HEK293 (cell line): Measurements from ENCODE around the gene XPO4.

Source experiments
- CTCF ChIA-PET: fragments of 350-600 bp; formaldehyde crosslinking; extraction: SDS; loops from one replicate; lab custom pipeline; 2021; ENCODE audit warnings: antibody characterized with exemption; lab: Yijun Ruan, JAX
- POLR2A ChIA-PET: fragments of 300-600 bp; formaldehyde crosslinking; extraction: SDS; loops from one replicate; lab custom pipeline; 2020; ENCODE audit warnings: antibody characterized with exemption, inconsistent platforms; lab: Yijun Ruan, JAX
- H3K27ac ChIP-seq: fragments of 200-500 bp; sonication (Bioruptor generic); 2 replicates; pipeline ENCODE4 v1.5.1; 2014; ENCODE audit warnings: low read depth, low read length, control low read depth, inconsistent platforms; ENCODE audit errors: extremely low read depth
- H3K36me3 ChIP-seq, 2 experiments: fragments of 200-500 bp in 1 of 2; sonication (Bioruptor generic) in 1 of 2; 1 replicate in 1 of 2; 2 replicates in 1 of 2; pipeline ENCODE4 v1.5.1; 2014 to 2017; ENCODE audit warnings: inconsistent platforms in 2 of 2, low read length in 2 of 2; ENCODE audit not compliant: control insufficient read depth in 2 of 2, insufficient read depth in 1 of 2
- H3K4me1 ChIP-seq: fragments of 200-500 bp; sonication (Bioruptor generic); 2 replicates; pipeline ENCODE4 v1.5.1; 2014; ENCODE audit warnings: mild to moderate bottlenecking, low read length, inconsistent platforms; ENCODE audit not compliant: control insufficient read depth, insufficient read depth
- H3K4me3 ChIP-seq: 2 replicates; pipeline ENCODE4 v1.5.1; 2011; ENCODE audit warnings: low read depth, mild to moderate bottlenecking, control low read depth, low read length, moderate library complexity
- H3K9me3 ChIP-seq: fragments of 200-500 bp; sonication (Bioruptor generic); 2 replicates; pipeline ENCODE4 v1.5.1; 2014; ENCODE audit warnings: low read depth, low read length, inconsistent platforms; ENCODE audit not compliant: control insufficient read depth, insufficient read depth
- SETDB1 ChIP-seq: IDR thresholded peaks from one replicate; pipeline ENCODE4 v1.6.1; 2017; ENCODE audit warnings: mild to moderate bottlenecking, low read length, moderate library complexity, mixed read lengths; ENCODE audit not compliant: insufficient read length
- TCF7L2 ChIP-seq: IDR thresholded peaks from 2 replicates; pipeline ENCODE4 v1.6.1; 2011; ENCODE audit warnings: low read depth, mild to moderate bottlenecking, inconsistent platforms, low read length, moderate library complexity, borderline replicate concordance
- ZBTB1 ChIP-seq: fragments of 450-650 bp; formaldehyde crosslinking; IDR thresholded peaks from 2 replicates; pipeline ENCODE4 v1.5.1; 2016; ENCODE audit warnings: missing biosample characterization, missing genetic modification characterization
- ZNF121 ChIP-seq: fragments of 450-650 bp; formaldehyde crosslinking; IDR thresholded peaks from 2 replicates; pipeline ENCODE4 v1.5.1; 2016; ENCODE audit warnings: missing biosample characterization, missing genetic modification characterization
- ZNF133 ChIP-seq: fragments of 450-650 bp; formaldehyde crosslinking; IDR thresholded peaks from 2 replicates; pipeline ENCODE4 v1.5.1; 2016; ENCODE audit warnings: missing biosample characterization, missing genetic modification characterization
- ZNF157 ChIP-seq: fragments of 450-650 bp; formaldehyde crosslinking; IDR thresholded peaks from 2 replicates; pipeline ENCODE4 v1.5.1; 2016; ENCODE audit warnings: missing biosample characterization, missing genetic modification characterization
- ZNF175 ChIP-seq: fragments of 450-650 bp; formaldehyde crosslinking; IDR thresholded peaks from 2 replicates; pipeline ENCODE4 v1.5.1; 2016; ENCODE audit warnings: missing biosample characterization, missing genetic modification characterization
- ZNF19 ChIP-seq: fragments of 450-650 bp; formaldehyde crosslinking; IDR thresholded peaks from 2 replicates; pipeline ENCODE4; 2016; ENCODE audit warnings: missing biosample characterization, missing genetic modification characterization, low read depth
- ZNF23 ChIP-seq: fragments of 450-650 bp; formaldehyde crosslinking; IDR thresholded peaks from 2 replicates; pipeline ENCODE4 v1.5.1; 2016; ENCODE audit warnings: missing biosample characterization, missing genetic modification characterization, borderline replicate concordance
- ZNF274 ChIP-seq, 2 experiments: fragments of 200-500 bp in 1 of 2; fragments of 450-650 bp in 1 of 2; sonication (Bioruptor generic) in 1 of 2; formaldehyde crosslinking in 1 of 2; IDR thresholded peaks; 2 replicates each; pipeline versions ENCODE4 v1.5.1 to v1.6.1; 2014 to 2016; ENCODE audit warnings: borderline replicate concordance in 1 of 2, inconsistent platforms in 1 of 2, low read length in 1 of 2, missing biosample characterization in 1 of 2, missing genetic modification characterization in 1 of 2
- ZNF292 ChIP-seq: fragments of 450-650 bp; formaldehyde crosslinking; IDR thresholded peaks from 2 replicates; pipeline ENCODE4 v1.5.1; 2016; ENCODE audit warnings: low read depth, missing biosample characterization, missing genetic modification characterization, borderline replicate concordance
- ZNF335 ChIP-seq: fragments of 450-650 bp; formaldehyde crosslinking; conservative IDR thresholded peaks from 2 replicates; pipeline ENCODE4 v1.5.1; 2016; ENCODE audit warnings: missing biosample characterization, missing genetic modification characterization
- ZNF561 ChIP-seq: fragments of 450-650 bp; IDR thresholded peaks from 2 replicates; pipeline ENCODE4 v1.5.1; 2018; ENCODE audit warnings: missing biosample characterization, missing genetic modification characterization, borderline replicate concordance
- ZNF621 ChIP-seq: fragments of 450-650 bp; formaldehyde crosslinking; IDR thresholded peaks from 2 replicates; pipeline ENCODE4 v1.5.1; 2017; ENCODE audit warnings: missing biosample characterization, missing genetic modification characterization
- ZSCAN16 ChIP-seq: fragments of 450-650 bp; formaldehyde crosslinking; IDR thresholded peaks from 2 replicates; pipeline ENCODE4 v1.5.1; 2016; ENCODE audit warnings: missing biosample characterization, missing genetic modification characterization
- ZSCAN23 ChIP-seq: fragments of 450-650 bp; formaldehyde crosslinking; IDR thresholded peaks from 2 replicates; pipeline ENCODE4 v1.5.1; 2016; ENCODE audit warnings: missing biosample characterization, missing genetic modification characterization
- ZXDB ChIP-seq: fragments of 450-650 bp; formaldehyde crosslinking; IDR thresholded peaks from 2 replicates; pipeline ENCODE4 v1.5.1; 2016; ENCODE audit warnings: missing biosample characterization, missing genetic modification characterization
- TF ChIP-seq, protein P1 (sequence below): fragments of 450-650 bp; formaldehyde crosslinking; IDR thresholded peaks from 2 replicates; pipeline ENCODE4 v1.5.1; 2016; ENCODE audit warnings: missing biosample characterization, missing genetic modification characterization
- TF ChIP-seq, protein P2 (sequence below): sonication (generic); formaldehyde crosslinking; IDR thresholded peaks from 2 replicates; pipeline ENCODE4 v1.8.1; 2022; ENCODE audit warnings: mild to moderate bottlenecking, moderate library complexity, missing genetic modification reagents
- TF ChIP-seq, protein P3 (sequence below): fragments of 450-650 bp; formaldehyde crosslinking; IDR thresholded peaks from 2 replicates; pipeline ENCODE4 v1.5.1; 2016; ENCODE audit warnings: missing biosample characterization, missing genetic modification characterization, low read depth
- TF ChIP-seq, protein P4 (sequence below): fragments of 450-650 bp; formaldehyde crosslinking; IDR thresholded peaks from 2 replicates; pipeline ENCODE4 v1.5.1; 2016; ENCODE audit warnings: missing biosample characterization, missing genetic modification characterization, low read depth
- TF ChIP-seq, protein P5 (sequence below): fragments of 450-650 bp; formaldehyde crosslinking; IDR thresholded peaks from 2 replicates; pipeline ENCODE4 v1.5.1; 2016; ENCODE audit warnings: missing biosample characterization, missing genetic modification characterization

XPO4 gene

DNA sequence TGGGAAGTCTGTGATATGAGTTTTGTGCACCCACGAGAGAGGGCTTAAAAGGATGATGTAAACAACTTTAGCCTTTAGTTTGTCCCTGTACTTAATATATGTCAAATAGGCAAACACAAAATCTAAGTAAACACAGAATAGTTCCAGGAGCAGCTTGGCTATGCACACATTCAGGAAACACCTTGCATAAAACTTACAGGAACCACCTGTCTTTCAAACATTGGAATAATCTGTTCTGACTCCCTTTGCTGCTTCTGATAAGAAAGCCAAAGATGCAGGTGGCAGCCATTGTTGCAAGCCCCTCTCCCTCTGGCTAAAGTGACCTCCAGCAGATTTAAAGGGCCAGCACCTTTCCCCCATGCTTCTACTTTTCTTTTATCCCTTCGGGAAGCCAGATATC lies 133.5 kb downstream of the XPO4 start:
- H3K4me1 ChIP-seq = no peaks in the 10 kb centered on the region
- H3K36me3 ChIP-seq = peaks cover 0 to 19% of the 10 kb centered on the region in 2 experiments; a peak in 1 of 3 replicates
- H3K4me3 ChIP-seq = no peak overlapping the region
- TF ChIP-seq, protein P1, sequence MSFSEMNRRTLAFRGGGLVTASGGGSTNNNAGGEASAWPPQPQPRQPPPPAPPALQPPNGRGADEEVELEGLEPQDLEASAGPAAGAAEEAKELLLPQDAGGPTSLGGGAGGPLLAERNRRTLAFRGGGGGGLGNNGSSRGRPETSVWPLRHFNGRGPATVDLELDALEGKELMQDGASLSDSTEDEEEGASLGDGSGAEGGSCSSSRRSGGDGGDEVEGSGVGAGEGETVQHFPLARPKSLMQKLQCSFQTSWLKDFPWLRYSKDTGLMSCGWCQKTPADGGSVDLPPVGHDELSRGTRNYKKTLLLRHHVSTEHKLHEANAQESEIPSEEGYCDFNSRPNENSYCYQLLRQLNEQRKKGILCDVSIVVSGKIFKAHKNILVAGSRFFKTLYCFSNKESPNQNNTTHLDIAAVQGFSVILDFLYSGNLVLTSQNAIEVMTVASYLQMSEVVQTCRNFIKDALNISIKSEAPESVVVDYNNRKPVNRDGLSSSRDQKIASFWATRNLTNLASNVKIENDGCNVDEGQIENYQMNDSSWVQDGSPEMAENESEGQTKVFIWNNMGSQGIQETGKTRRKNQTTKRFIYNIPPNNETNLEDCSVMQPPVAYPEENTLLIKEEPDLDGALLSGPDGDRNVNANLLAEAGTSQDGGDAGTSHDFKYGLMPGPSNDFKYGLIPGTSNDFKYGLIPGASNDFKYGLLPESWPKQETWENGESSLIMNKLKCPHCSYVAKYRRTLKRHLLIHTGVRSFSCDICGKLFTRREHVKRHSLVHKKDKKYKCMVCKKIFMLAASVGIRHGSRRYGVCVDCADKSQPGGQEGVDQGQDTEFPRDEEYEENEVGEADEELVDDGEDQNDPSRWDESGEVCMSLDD (tag by site-specific recombination) = no peak
- no peak for TF ChIP-seq ZNF292
- TF ChIP-seq, protein P2, sequence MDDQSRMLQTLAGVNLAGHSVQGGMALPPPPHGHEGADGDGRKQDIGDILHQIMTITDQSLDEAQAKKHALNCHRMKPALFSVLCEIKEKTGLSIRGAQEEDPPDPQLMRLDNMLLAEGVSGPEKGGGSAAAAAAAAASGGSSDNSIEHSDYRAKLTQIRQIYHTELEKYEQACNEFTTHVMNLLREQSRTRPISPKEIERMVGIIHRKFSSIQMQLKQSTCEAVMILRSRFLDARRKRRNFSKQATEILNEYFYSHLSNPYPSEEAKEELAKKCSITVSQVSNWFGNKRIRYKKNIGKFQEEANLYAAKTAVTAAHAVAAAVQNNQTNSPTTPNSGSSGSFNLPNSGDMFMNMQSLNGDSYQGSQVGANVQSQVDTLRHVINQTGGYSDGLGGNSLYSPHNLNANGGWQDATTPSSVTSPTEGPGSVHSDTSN = no peak
- no peak for TF ChIP-seq ZSCAN23 (tag by site-specific recombination)
- no peak for TF ChIP-seq ZNF157 (tag by site-specific recombination)
- TF ChIP-seq ZNF335 (tag by site-specific recombination) = no peak
- TF ChIP-seq, protein P3, sequence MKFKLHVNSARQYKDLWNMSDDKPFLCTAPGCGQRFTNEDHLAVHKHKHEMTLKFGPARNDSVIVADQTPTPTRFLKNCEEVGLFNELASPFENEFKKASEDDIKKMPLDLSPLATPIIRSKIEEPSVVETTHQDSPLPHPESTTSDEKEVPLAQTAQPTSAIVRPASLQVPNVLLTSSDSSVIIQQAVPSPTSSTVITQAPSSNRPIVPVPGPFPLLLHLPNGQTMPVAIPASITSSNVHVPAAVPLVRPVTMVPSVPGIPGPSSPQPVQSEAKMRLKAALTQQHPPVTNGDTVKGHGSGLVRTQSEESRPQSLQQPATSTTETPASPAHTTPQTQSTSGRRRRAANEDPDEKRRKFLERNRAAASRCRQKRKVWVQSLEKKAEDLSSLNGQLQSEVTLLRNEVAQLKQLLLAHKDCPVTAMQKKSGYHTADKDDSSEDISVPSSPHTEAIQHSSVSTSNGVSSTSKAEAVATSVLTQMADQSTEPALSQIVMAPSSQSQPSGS (tag by site-specific recombination) = no peak
- TF ChIP-seq ZXDB (tag by site-specific recombination) = no peak
- CTCF ChIA-PET = no interaction called here
- POLR2A ChIA-PET = no interaction called here
- no peaks in the 10 kb centered on the region for H3K9me3 ChIP-seq
- H3K27ac ChIP-seq = no peak overlapping the region

DNA sequence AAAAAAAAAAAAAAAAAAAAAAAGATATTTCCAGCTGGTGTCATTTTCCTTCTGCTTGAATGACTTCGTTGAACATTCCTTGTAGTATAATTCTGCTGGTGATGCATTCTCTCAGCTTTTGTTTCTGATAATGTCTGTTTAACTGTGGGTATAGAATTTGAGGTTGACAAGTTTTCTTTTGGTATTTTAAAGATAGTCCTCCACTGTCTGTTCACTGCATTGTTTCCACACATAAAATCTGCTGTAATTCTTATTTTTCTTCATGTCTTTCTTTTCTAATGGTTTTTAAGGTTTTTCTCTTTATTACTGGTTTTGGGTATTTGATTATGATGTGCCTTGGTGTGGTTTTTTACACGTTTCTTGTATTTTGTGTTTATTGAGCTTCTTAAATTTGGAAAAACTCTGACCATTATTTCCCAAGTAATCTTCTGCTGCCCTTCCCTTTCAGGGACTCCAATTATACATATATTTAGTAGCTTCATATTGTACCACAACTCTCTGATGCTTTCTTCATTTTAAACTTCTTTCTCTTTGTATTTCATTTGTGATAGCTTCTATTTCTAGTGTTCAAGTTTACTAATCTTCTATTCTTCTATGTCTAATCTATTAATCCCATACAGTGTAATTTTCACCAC lies 135.1 kb downstream of the XPO4 start:
- POLR2A ChIA-PET = no interaction called here
- Histone ChIP-seq H3K36me3 (peaks cover 0 to 19% of the 10 kb centered on the region in 2 experiments; a peak in 1 of 3 replicates), H3K4me3 (no peak overlapping the region), H3K27ac (no peak overlapping the region)
- peak; percentile 91 for TF ChIP-seq SETDB1
- TF ChIP-seq ZNF121 (tag by site-specific recombination) = no peak
- TF ChIP-seq ZNF133 = peak; percentile 87
- TF ChIP-seq, all 188 proteins: peak for 2
- Histone ChIP-seq H3K9me3 (no peaks in the 10 kb centered on the region), H3K4me1 (no peaks in the 10 kb centered on the region)
- CTCF ChIA-PET = interaction anchor here (0.9 kb wide), 1 partner anchor 51 kb away, joined by 4 read pairs; no protein-coding TSS in a partner anchor

DNA sequence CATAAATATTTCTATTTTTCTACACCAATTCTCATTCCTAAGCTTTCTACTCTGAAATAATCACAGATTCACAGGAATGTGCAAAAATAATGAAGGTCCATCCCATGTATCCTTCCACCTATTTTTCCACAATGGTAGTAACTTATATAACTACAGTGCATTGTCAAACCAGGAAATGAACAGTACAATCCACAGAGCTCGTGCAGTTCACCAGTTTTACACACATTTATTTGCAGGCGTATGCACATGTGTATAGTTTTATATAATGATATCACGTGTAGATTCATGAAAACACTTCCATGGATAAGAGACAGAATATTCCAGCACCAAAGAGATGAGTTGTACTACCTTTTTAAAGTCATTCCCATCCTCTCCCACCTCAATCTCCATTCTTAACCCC lies 141.7 kb downstream of the XPO4 start:
- H3K27ac ChIP-seq = no peak overlapping the region
- H3K9me3 ChIP-seq = no peaks in the 10 kb centered on the region
- no peak overlapping the region for H3K4me3 ChIP-seq
- H3K36me3 ChIP-seq = peaks cover 0 to 9% of the 10 kb centered on the region in 2 experiments; a peak in 1 of 3 replicates
- ChIA-PET POLR2A (no interaction called here), CTCF (no interaction called here)
- no peaks in the 10 kb centered on the region for H3K4me1 ChIP-seq
- no peak for TF ChIP-seq ZSCAN16 (tag by site-specific recombination)
- TF ChIP-seq TCF7L2 = no peak
- no peak for TF ChIP-seq ZNF621 (tag by site-specific recombination)
- TF ChIP-seq, protein P4, sequence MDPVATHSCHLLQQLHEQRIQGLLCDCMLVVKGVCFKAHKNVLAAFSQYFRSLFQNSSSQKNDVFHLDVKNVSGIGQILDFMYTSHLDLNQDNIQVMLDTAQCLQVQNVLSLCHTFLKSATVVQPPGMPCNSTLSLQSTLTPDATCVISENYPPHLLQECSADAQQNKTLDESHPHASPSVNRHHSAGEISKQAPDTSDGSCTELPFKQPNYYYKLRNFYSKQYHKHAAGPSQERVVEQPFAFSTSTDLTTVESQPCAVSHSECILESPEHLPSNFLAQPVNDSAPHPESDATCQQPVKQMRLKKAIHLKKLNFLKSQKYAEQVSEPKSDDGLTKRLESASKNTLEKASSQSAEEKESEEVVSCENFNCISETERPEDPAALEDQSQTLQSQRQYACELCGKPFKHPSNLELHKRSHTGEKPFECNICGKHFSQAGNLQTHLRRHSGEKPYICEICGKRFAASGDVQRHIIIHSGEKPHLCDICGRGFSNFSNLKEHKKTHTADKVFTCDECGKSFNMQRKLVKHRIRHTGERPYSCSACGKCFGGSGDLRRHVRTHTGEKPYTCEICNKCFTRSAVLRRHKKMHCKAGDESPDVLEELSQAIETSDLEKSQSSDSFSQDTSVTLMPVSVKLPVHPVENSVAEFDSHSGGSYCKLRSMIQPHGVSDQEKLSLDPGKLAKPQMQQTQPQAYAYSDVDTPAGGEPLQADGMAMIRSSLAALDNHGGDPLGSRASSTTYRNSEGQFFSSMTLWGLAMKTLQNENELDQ = no peak
- no peak for TF ChIP-seq ZNF133
- TF ChIP-seq ZNF561 (tag by site-specific recombination) = no peak
- no peak for TF ChIP-seq ZNF19 (tag by site-specific recombination)
- TF ChIP-seq ZBTB1 = no peak
- no peak for TF ChIP-seq SETDB1
- TF ChIP-seq ZNF175 (tag by site-specific recombination) = no peak
- TF ChIP-seq ZNF274 (IDR thresholded peaks at IDR 0.05; ENCODE audit: low read length) = no peak
- no peak for TF ChIP-seq ZNF274 (tag by site-specific recombination; IDR thresholded peaks at IDR 0.05; ENCODE audit: borderline replicate concordance)
- TF ChIP-seq ZNF23 (tag by site-specific recombination) = no peak
- TF ChIP-seq, protein P5, sequence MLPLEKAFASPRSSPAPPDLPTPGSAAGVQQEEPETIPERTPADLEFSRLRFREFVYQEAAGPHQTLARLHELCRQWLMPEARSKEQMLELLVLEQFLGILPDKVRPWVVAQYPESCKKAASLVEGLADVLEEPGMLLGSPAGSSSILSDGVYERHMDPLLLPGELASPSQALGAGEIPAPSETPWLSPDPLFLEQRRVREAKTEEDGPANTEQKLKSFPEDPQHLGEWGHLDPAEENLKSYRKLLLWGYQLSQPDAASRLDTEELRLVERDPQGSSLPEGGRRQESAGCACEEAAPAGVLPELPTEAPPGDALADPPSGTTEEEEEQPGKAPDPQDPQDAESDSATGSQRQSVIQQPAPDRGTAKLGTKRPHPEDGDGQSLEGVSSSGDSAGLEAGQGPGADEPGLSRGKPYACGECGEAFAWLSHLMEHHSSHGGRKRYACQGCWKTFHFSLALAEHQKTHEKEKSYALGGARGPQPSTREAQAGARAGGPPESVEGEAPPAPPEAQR = no peak
